HuH-7 (cell line): Measurements from ENCODE around the gene CD160.
"Not testable (repeated sequence)": the region's sequence is repeated elsewhere in the genome, so short reads cannot be mapped to it uniquely, and the experiment has no call there.

Source experiments
- DNase-seq: peaks from one replicate; pipeline ENCODE4 v3.0.0; 2011; ENCODE audit warnings: low spot score

The CD160 gene, protein sequence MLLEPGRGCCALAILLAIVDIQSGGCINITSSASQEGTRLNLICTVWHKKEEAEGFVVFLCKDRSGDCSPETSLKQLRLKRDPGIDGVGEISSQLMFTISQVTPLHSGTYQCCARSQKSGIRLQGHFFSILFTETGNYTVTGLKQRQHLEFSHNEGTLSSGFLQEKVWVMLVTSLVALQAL

DNA sequence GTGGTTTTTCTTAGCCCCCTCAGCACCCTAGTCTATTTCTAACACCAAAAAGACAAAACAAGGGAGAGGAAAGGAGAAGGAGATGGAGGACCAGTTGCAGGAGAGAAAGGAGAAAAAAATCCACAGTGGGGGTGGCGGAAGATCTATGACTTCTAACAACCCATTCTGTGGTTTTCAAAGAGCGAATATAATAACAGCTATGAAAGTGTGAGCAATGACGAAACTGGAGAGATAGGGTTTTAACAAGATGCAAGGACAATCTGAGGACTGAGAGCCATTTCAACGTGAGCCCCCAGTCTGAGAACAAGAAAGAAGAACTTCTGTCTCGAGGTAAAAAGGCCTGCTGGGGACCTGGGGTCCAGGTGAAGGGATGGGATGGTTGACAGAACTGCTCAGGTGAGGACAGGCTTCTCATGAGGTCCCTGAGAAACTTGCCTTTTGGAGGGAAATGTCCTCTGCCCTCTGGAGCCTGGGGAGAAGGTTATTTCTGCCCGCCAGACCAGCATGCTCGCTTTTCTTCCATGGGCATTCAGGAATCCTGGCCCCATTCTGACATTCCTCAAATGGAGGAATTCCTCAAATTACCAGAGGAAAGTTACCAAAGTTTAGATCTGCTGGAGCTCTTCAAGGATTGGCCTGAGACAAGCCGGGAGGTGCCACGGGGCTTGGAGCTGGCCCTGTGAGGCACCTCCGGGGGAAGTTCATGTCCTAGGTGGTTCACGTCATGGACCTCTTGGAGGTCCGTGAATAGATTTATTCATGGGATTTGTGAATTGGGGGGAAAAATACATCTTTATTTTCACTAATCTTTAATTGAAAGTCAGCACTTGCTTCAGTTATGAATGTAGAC lies at the start of gene CD160:
CD160 (plus strand) TSS at position 270 of the 850 bp plus-strand sequence. CDS start 8,829 bp downstream, outside the sequence.
- no peak for DNase-seq

DNA sequence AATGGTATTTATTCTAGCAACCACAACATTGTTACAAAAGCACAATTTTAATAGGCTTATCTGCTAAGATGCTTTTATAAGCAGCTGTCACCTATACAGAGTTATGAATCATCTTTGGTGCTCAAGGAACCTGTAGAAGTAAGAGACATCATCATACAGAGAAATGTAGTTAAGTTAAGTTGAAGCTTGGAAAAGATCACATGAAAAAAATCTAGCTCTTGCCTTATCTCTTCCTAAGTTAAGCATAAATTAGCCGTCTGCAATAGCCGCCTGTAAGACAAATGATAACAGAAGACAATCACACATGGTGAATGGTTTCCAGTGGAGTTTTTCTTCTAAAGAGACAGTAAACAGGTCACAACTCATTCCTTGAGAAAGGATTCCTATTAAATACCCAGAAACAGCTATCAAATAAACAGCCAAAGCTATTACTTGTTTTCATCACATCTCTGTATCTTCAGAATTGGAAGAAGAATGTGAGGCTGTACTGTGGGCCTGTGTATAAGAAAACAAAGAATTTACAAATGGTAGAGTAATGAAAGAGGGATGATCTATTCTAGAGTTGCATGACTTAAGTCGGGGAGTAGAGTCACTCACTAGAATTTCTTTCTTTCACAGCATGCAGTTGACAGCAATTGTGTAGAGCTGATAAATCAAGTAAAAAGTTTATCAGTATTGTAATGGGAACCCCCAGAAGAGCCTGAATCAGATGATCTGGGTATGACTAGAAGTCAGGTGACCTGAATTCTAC lies 48.1 kb upstream of the CD160 start:
- not testable (repeated sequence) for DNase-seq

DNA sequence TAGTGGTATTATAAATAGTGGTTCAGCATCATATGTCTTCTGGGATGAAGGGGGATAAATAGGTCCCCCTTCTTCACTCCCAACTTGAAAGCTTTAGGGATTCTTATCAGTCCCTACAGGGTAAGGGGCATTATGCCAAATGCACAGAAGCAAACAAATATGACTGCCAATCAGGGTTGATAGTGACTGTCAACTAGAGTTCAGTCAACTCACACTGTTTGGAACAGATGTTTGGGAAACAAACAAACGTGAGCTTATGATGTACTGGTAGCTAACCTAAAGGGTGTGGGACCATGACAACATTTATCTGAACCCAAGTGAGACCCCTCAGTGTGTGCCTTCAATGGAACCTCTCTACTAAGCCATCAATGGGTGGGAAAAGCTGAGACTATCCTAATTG lies 46.1 kb upstream of the CD160 start:
- DNase-seq: not testable (repeated sequence)

- DNase-seq: not testable (repeated sequence)
These were observed 34.4 kb upstream of the CD160 start for GRCh38 chr1:145684858-145685257.

DNA sequence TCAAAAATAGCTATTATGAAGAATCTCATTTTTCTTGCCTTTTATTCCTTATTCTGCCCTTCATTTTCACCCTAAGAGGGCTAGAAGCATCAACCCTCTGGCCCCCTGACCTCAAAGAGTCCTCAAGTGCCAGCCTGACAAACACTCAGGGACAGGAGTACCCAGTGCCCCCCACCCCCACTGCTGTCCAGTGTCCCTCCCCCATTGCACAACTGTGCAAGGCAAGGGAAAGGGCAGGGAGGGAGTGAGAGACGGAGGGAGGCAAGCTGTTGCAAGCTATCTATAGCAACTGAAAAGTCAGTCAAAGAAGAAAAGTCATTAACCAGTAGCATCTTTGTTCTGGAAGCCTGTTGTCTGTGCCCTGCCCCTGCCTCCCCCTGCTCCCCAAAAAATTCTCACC lies 33.2 kb upstream of the CD160 start:
- DNase-seq: not testable (repeated sequence)

- DNase-seq: no peak
These were observed 31.0 kb upstream of the CD160 start for GRCh38 chr1:145688328-145688727.

DNA sequence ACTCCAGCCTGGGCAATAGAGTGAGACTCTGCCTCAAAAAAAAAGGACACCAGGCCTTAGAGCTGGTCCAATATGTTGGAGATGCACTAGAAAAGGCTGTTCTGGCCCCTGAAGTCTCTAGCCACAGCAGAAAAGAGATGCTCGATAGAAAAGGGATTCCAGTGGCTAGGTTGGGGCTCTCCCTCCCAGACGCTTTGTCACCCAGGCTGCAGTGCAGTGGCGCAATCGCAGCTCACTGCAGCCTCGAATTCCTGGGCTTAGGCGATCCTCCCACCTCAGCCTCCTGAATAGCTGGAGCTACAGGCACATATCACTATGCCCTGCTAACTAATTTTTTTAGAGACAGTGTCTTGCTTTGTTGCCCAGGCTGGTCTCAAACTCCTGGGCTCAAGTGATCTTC lies 30.4 kb upstream of the CD160 start:
- DNase-seq: no peak

- no peak for DNase-seq
These were observed 29.4 kb upstream of the CD160 start for GRCh38 chr1:145689922-145690321.

- DNase-seq: no peak
These were observed 28.4 kb upstream of the CD160 start for GRCh38 chr1:145690587-145691558.

DNA sequence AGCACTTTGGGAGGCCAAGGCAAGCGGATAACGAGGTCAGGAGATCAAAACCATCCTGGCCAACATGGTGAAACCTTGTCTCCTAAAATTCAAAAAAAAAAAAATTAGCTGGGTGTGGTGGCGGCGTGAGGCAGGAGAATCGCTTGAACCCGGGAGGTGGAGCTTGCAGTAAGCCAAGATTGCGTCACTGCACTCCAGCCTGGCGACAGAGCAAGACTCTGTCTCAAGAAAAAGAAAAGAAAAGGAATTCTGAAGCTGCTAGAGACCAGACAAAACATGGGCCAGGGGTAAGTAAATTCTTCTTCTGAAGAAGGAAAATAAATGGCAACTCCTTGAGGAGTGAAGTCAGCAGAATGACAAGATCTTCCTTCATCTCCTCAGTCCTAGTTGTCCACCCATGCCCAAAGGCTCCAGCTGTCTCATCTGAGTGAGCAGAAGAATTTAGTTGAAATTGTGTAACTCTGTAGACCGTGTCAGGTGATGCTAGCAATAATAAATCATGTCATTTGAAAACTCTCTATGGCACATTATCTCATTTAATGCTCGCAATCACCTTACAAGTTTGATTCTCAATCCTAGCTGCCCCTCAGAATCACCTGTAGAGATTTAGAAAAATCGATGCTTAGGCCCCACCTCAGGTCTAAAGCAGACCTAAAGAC lies 26.4 kb upstream of the CD160 start:
- DNase-seq: no peak

GRCh38 chr1:145695821-145696629 lies 23.3 kb upstream of the CD160 start:
- no peak for DNase-seq

DNA sequence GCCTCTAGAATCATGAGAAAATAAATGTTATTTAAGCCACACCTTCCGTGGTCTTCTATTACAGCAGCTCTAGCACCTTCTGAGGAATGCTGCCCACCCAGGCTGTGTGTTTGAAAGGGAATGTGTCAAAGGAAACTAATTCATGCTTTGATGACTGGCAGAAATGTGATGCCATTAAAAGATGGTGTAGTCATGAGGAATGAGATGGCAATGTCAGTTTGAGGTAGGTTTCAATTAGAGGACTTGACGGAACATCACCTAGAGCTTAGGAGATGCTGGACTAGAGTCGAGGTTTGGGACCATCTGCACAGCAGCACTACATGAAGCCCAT lies 22.7 kb upstream of the CD160 start:
- DNase-seq: no peak

DNA sequence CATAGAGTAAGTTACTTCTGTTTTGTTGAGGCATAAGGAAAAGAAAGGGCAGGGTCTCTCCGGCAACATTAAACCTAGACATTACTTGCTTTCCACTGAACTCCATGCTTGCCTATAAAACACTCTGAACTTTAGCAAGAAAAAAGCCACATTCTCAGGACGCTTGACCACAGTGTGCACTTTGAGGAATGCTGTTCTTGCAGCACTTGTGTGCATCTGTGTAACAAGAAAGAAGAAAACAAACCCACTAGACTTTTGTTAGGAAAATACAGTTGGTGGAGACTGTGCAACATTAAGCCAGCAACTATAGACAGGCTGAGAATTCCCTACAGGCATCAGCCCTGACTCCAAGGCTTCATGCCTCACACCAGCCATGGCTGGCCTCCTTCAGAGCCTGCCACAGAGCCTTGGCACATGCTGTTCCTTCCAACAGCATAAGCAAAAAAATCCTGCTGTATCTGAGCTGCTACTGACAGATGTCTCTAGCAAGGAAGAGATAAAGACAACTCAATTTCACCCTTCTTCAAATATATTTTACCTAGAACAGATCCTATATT lies 17.9 kb upstream of the CD160 start:
- DNase-seq: no peak

DNA sequence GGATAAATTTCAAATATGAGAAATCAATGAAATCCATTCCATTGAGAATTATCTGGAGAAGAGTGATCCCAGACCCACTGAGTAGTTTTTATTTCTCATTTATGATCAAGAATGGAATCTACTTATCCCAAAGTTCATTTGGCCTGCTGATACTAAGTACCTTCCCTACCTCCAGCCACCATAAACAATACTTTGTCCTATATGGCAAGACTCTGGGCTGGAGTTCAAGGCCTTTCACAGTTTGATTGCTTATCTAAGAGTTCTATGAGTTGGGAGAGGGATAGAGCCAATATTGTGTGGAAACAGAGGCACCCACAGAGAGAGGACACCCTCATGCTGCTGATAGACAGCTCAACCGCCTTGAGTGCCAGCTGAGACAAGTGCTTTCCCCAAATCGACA lies 17.2 kb upstream of the CD160 start:
- DNase-seq: no peak

- DNase-seq: no peak
These were observed 16.5 kb upstream of the CD160 start for GRCh38 chr1:145702826-145703225.

DNA sequence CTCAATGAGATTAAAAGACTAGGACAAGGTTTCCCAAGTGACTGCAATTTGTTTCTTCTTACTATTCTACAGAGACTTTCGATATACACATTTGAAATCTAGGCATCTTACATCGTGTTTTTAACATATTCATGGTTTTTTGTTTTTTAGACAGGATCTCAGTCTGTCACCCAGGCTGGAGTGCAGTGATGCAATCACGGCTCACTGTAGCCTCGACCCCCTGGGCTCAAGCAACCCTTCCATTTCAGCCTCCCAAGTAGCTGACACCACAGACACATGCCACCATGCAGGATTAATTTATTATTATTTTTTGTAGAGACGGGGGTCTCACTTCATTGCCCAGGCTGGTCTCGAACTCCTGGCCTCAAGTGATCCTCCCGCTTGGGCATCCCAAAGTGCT lies 13.7 kb upstream of the CD160 start:
- no peak for DNase-seq

GRCh38 chr1:145706086-145706664 lies 13.1 kb upstream of the CD160 start:
- DNase-seq: no peak

DNA sequence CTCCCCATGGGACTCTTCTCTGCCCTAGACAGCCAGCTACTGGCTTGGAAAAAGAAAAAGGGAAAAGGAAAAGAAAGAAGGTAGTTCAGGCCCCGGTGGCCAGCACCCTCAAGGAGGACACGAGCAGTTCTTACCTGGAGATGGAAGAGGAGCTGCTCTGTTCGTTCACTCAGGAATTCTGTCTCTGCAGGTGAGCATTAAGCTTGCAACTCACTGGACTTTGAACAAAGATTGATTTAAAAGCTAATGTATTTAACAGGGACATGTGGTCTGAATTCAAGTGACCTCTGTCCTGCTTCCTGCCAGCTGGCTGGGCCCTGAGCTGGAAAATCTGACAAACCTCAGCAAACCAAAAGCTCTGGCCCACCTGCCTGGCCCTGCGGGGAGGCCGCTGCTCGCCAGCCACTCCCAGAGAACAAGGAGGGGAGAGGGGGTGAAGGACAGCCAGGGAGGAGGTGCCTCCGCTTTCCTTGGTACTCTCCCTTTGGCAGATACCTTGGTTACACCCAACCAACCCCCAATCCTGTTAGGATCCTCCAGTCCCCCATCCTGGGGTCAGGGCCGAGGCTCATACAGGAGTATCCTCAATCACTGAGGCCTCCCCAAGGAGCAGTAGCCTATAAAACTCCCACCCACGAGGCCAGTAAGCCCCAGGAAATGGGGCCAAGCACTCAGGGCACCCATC lies 12.0 kb upstream of the CD160 start, which contains the start of gene PDZK1:
PDZK1 (minus strand) TSS at position 186 of the 685 bp plus-strand sequence. CDS start 19,347 bp downstream, outside the sequence.
- no peak for DNase-seq

- no peak for DNase-seq
These were observed 11.2 kb upstream of the CD160 start for GRCh38 chr1:145708063-145708462.
